ENCODE data around the gene USP22.
"Not testable (repeated sequence)": the region's sequence is repeated elsewhere in the genome, so short reads cannot be mapped to it uniquely, and the experiment has no call there.

Gene USP22

DNA sequence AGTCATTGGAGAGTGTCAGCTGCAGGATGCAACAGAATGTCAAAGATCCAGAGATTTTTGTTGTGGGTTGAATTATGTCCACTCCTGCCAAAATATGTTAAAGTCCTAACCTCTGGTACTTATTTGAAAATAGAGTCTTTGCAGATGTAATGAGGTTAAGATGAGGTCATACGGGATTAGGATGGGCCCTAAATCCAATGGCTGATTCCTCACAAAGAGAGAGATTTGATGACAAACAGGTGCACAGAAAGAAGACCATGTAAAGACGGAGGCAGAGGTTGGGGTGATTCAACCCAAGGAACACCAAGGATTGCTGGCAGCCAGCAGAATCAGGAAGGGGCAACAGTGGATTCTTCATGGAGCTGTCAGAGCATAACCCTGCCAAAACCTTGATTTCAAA lies 34.5 kb upstream of the USP22 start:
- Histone ChIP-seq H3K27ac (ENCODE audit: low read depth, low read length) (no peak overlapping the region), H3K9me3 (ENCODE audit: control insufficient read depth in 5 of 5, low read length in 5 of 5) (no peaks in the 10 kb centered on the region), H3K9ac (ENCODE audit: low read length in 5 of 5) (no peak overlapping the region), H3K36me3 (ENCODE audit: control insufficient read depth in 5 of 5, insufficient read depth in 5 of 5, low read length in 5 of 5) (no peaks in the 10 kb centered on the region), H3K4me1 (ENCODE audit: control insufficient read depth in 5 of 5, insufficient read depth in 5 of 5, low read length in 5 of 5) (no peaks in the 10 kb centered on the region), H3K4me3 (ENCODE audit: low read depth in 1 of 5, low read length in 5 of 5) (no peak overlapping the region), H3K27me3 (ENCODE audit: control insufficient read depth in 5 of 5, insufficient read depth in 4 of 5, low read length in 5 of 5) (peaks cover 0 to 3% (median 0%) of the 10 kb centered on the region in 5 donors)

DNA sequence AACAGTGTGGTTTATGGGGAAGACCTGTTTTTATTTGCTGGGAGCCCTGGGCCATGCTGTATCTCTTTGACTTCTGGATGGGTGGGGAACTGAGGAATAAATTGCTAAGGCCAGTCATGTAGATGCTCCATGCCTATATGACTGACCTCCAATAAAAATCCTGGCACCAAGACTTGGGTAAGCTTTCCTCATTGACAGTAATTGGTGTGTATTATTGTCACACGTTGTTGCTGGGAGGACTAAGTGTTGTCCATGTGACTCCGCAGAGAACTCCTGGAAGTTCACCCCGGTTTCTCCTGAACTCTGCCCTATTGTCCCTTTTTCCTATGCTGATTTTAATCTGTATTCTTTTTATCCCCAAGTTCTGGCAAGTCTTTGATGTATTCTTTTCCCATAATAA lies 33.4 kb upstream of the USP22 start:
- no peak overlapping the region for H3K9ac ChIP-seq (ENCODE audit: low read length in 5 of 5)

DNA sequence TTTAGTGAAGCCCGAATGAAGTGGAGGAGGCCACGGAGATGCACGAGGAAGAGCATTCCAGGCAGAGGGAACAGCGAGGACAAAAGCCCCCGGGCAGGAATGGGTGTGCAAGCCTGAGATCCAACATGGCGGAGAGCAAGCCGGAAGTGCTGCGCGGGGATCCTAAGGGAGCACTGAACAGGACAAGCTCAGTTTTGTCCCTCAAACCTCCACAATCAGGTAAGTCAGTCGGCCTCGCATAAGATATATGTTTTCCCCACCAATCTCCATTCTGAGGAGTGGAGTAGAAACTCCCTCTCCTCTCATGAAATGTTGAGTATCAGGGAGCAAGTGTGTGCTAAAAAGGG lies 32.9 kb upstream of the USP22 start:
- H3K27ac ChIP-seq (ENCODE audit: low read depth, low read length) = no peak overlapping the region
- H3K4me1 ChIP-seq (ENCODE audit: control insufficient read depth in 5 of 5, insufficient read depth in 5 of 5, low read length in 5 of 5) = no peaks in the 10 kb centered on the region
- H3K9ac ChIP-seq (ENCODE audit: low read length in 5 of 5) = no peak overlapping the region
- H3K4me3 ChIP-seq (ENCODE audit: low read depth in 1 of 5, low read length in 5 of 5) = no peak overlapping the region
- no peaks in the 10 kb centered on the region for H3K9me3 ChIP-seq (ENCODE audit: control insufficient read depth in 5 of 5, low read length in 5 of 5)
- no peaks in the 10 kb centered on the region for H3K36me3 ChIP-seq (ENCODE audit: control insufficient read depth in 5 of 5, insufficient read depth in 5 of 5, low read length in 5 of 5)
- H3K27me3 ChIP-seq (ENCODE audit: control insufficient read depth in 5 of 5, insufficient read depth in 4 of 5, low read length in 5 of 5) = peaks cover 0 to 3% (median 0%) of the 10 kb centered on the region in 5 donors

More for the DNA sequence above, 33.4 kb upstream of the USP22 start:
- H3K27ac ChIP-seq (ENCODE audit: low read depth, low read length) = no peak overlapping the region
- H3K4me1 ChIP-seq (ENCODE audit: control insufficient read depth in 5 of 5, insufficient read depth in 5 of 5, low read length in 5 of 5) = no peaks in the 10 kb centered on the region
- no peak overlapping the region for H3K4me3 ChIP-seq (ENCODE audit: low read depth in 1 of 5, low read length in 5 of 5)
- H3K9me3 ChIP-seq (ENCODE audit: control insufficient read depth in 5 of 5, low read length in 5 of 5) = no peaks in the 10 kb centered on the region
- H3K36me3 ChIP-seq (ENCODE audit: control insufficient read depth in 5 of 5, insufficient read depth in 5 of 5, low read length in 5 of 5) = no peaks in the 10 kb centered on the region
- H3K27me3 ChIP-seq (ENCODE audit: control insufficient read depth in 5 of 5, insufficient read depth in 4 of 5, low read length in 5 of 5) = peaks cover 0 to 3% (median 0%) of the 10 kb centered on the region in 5 donors

DNA sequence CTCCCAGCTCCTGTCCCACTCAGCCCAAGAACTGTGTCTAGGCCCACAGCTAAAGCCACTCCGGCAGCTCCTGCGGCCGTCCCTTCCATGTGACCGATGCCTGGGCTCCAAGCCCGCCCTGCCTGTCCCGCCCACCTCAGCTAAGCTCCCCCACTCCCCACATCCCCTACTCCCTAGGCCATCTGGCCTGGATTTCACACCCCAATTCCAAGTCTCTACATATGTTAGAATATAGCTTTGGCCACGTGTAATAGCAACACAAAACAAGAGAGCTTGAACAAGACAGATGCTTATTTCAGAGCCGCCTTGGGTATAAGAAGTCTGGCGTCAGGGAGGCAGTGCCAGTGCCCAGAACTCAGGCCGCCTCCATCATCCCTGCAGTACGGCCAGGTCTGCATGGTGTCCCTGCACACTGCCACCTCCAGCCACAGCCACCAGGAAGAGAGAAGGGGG lies 30.0 kb upstream of the USP22 start:
- H3K9ac ChIP-seq (ENCODE audit: low read length in 5 of 5) = no peak overlapping the region
- no peak overlapping the region for H3K27ac ChIP-seq (ENCODE audit: low read depth, low read length)
- H3K36me3 ChIP-seq (ENCODE audit: control insufficient read depth in 5 of 5, insufficient read depth in 5 of 5, low read length in 5 of 5) = no peaks in the 10 kb centered on the region
- no peaks in the 10 kb centered on the region for H3K4me1 ChIP-seq (ENCODE audit: control insufficient read depth in 5 of 5, insufficient read depth in 5 of 5, low read length in 5 of 5)
- H3K27me3 ChIP-seq (ENCODE audit: control insufficient read depth in 5 of 5, insufficient read depth in 4 of 5, low read length in 5 of 5) = peaks cover 0 to 3% (median 0%) of the 10 kb centered on the region in 5 donors
- no peak overlapping the region for H3K4me3 ChIP-seq (ENCODE audit: low read depth in 1 of 5, low read length in 5 of 5)
- no peaks in the 10 kb centered on the region for H3K9me3 ChIP-seq (ENCODE audit: control insufficient read depth in 5 of 5, low read length in 5 of 5)

DNA sequence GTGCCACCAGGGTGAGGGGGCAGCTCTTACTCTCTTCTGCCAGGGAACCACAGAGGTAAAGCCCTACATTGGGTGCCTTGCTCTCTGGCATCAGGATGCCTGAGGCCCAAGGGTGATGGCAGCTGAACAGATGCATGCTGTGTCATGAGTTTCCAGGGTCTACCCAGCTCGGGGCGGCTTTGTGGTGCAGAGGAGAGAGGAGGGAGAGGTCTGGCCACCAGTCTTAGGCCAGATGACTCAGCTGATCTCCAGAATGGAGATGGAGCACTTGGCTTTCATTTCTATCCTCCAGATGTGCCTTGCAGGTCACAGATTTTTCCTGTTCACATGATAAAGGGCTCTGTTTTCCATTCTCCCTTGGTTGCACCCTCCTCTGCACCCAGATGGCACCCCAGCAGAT lies 23.6 kb upstream of the USP22 start:
- no peak overlapping the region for H3K4me3 ChIP-seq (ENCODE audit: low read depth in 1 of 5, low read length in 5 of 5)
- no peak overlapping the region for H3K9ac ChIP-seq (ENCODE audit: low read length in 5 of 5)
- H3K36me3 ChIP-seq (ENCODE audit: control insufficient read depth in 5 of 5, insufficient read depth in 5 of 5, low read length in 5 of 5) = no peaks in the 10 kb centered on the region
- no peaks in the 10 kb centered on the region for H3K9me3 ChIP-seq (ENCODE audit: control insufficient read depth in 5 of 5, low read length in 5 of 5)
- peaks cover 0 to 2% (median 0%) of the 10 kb centered on the region in 5 donors for H3K27me3 ChIP-seq (ENCODE audit: control insufficient read depth in 5 of 5, insufficient read depth in 4 of 5, low read length in 5 of 5)
- H3K27ac ChIP-seq (ENCODE audit: low read depth, low read length) = no peak overlapping the region
- no peaks in the 10 kb centered on the region for H3K4me1 ChIP-seq (ENCODE audit: control insufficient read depth in 5 of 5, insufficient read depth in 5 of 5, low read length in 5 of 5)

DNA sequence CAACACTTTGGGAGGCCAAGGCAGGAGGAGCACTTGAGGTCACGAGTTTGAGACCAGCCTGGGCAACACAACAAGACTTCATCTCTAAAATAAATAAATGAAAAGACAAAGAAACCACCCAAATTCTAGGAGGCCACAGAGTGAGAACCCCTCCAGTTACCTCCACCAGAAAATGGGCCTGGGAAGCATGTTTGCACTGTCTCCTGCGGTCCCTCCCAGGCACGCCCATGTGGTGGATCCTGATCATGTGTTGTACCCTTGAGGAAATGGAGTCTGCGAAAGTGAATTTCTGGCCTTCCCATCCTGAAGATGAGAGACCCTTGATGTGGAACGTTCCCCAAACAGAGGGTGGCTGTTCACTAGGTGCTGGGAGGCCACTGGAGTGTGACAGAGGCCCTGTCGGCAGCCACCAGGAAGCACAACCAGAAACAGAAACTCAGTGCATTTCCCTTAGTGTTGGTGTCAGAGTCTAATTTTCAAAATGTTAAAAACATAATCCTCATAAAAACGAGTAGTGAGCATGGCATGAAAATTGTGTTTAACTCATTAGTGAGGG lies 19.2 kb upstream of the USP22 start:
- H3K36me3 ChIP-seq (ENCODE audit: control insufficient read depth in 5 of 5, insufficient read depth in 5 of 5, low read length in 5 of 5) = no peaks in the 10 kb centered on the region

DNA sequence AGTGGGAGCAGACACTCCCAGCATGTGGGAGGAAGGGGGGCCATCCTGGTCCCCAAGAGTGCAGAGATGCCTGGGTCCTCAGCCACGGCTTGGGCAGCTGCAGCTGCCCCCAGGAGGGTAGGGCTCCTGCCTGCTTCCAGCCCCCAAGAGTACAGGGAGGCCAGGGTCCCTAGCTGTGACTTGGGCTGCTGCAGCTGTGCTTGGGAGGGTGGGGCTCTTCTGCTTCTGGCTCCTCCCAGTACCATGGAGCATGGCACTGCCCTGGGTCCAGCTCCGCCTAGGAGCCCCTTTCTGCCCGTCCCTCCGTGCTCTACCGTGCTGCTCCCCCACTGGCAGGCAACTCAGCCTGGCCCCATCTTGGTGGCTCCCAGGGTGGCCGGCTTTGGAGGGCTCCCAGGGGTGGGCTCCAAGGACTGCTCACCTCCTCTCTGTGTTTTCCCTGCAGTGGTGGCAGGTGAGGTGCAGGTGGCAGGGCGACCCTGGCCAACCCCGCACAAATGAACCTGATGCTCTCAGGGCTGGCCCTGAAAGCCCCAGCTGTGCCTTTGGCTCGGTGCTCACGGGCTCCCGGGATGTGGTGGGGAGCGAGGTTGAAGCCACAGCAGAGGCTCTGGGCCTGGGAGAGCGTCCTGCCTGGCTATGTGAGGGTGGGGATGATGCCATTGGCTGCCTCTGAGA lies 18.5 kb upstream of the USP22 start:
- no peaks in the 10 kb centered on the region for H3K4me1 ChIP-seq (ENCODE audit: control insufficient read depth in 5 of 5, insufficient read depth in 5 of 5, low read length in 5 of 5)
- no peak overlapping the region for H3K9ac ChIP-seq (ENCODE audit: low read length in 5 of 5)
- H3K4me3 ChIP-seq (ENCODE audit: low read depth in 1 of 5, low read length in 5 of 5) = no peak overlapping the region
- H3K27ac ChIP-seq (ENCODE audit: low read depth, low read length) = no peak overlapping the region
- H3K36me3 ChIP-seq (ENCODE audit: control insufficient read depth in 5 of 5, insufficient read depth in 5 of 5, low read length in 5 of 5) = no peaks in the 10 kb centered on the region
- H3K27me3 ChIP-seq (ENCODE audit: control insufficient read depth in 5 of 5, insufficient read depth in 4 of 5, low read length in 5 of 5) = peaks cover 0 to 5% (median 0%) of the 10 kb centered on the region in 5 donors
- no peaks in the 10 kb centered on the region for H3K9me3 ChIP-seq (ENCODE audit: control insufficient read depth in 5 of 5, low read length in 5 of 5)

More for the DNA sequence above, 19.2 kb upstream of the USP22 start:
- Histone ChIP-seq H3K27ac (ENCODE audit: low read depth, low read length) (no peak overlapping the region), H3K4me3 (ENCODE audit: low read depth in 1 of 5, low read length in 5 of 5) (no peak overlapping the region), H3K27me3 (ENCODE audit: control insufficient read depth in 5 of 5, insufficient read depth in 4 of 5, low read length in 5 of 5) (peaks cover 0 to 5% (median 0%) of the 10 kb centered on the region in 5 donors), H3K4me1 (ENCODE audit: control insufficient read depth in 5 of 5, insufficient read depth in 5 of 5, low read length in 5 of 5) (no peaks in the 10 kb centered on the region), H3K9me3 (ENCODE audit: control insufficient read depth in 5 of 5, low read length in 5 of 5) (no peaks in the 10 kb centered on the region), H3K9ac (ENCODE audit: low read length in 5 of 5) (no peak overlapping the region)

DNA sequence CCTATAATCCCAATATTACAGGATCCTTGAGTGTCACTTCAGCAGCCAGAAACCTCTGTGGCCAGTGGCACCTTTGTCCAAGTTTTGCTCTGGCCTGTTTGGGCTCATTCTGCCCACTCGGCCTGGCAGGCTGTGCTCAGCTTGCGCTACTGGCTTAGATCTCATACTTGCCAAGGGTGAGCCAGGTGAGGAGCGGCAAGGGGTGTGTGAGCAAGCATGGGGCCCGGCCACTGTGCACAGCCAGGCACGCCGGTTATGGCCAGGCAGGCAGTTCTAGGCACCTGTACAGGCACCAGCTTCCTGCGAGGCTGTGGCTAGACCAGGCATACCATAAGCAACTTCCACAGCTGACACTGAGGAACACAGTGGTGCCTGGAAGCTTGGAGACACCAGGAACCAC lies 16.9 kb upstream of the USP22 start:
- H3K9ac ChIP-seq (ENCODE audit: low read length in 5 of 5) = no peak overlapping the region
- H3K4me3 ChIP-seq (ENCODE audit: low read depth in 1 of 5, low read length in 5 of 5) = no peak overlapping the region
- H3K4me1 ChIP-seq (ENCODE audit: control insufficient read depth in 5 of 5, insufficient read depth in 5 of 5, low read length in 5 of 5) = no peaks in the 10 kb centered on the region
- no peak overlapping the region for H3K27ac ChIP-seq (ENCODE audit: low read depth, low read length)
- H3K27me3 ChIP-seq (ENCODE audit: control insufficient read depth in 5 of 5, insufficient read depth in 4 of 5, low read length in 5 of 5) = peaks cover 0 to 5% (median 0%) of the 10 kb centered on the region in 5 donors
- no peaks in the 10 kb centered on the region for H3K9me3 ChIP-seq (ENCODE audit: control insufficient read depth in 5 of 5, low read length in 5 of 5)
- H3K36me3 ChIP-seq (ENCODE audit: control insufficient read depth in 5 of 5, insufficient read depth in 5 of 5, low read length in 5 of 5) = no peaks in the 10 kb centered on the region

DNA sequence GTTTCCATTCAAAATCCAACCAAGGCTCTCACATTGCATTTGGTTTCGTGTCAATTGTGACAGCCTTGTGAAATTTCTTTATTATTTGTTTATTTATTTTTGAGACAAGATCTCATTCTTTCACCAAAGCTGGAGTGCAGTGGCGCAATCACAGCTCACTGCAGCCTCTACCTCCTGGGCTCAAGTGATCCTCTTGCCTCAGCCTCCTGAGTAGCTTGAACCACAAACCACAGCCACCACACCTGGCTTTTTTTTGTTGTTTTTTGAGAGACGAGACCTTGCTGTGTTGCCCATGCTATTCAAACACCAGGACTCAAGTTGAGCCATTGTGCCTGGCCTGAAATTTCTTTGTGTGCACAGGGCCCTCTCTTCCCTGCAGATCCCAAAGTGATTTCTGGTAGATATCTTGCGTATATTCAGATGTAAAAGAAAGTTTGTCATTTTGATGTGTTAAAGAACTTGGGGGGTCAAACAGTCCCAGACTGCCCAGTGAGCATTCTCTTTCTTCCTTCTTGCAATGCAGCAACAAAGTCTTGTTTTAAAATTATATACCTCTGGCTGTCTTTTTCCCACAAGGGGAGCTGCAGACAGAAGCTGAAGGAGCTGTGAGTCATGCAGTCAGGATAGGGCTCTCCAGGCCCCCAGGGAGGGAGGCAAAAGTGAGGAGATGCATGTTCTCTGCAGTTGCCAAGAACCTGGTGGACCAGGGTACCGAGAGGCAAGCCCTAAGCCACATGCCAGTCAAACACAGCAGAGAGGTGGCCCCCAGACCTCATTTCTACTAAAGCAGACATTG lies 15.5 kb upstream of the USP22 start:
- H3K27me3 ChIP-seq (ENCODE audit: control insufficient read depth in 5 of 5, insufficient read depth in 4 of 5, low read length in 5 of 5) = peaks cover 0 to 5% (median 0%) of the 10 kb centered on the region in 5 donors
- H3K9ac ChIP-seq (ENCODE audit: low read length in 5 of 5) = no peak overlapping the region
- no peak overlapping the region for H3K27ac ChIP-seq (ENCODE audit: low read depth, low read length)
- no peak overlapping the region for H3K4me3 ChIP-seq (ENCODE audit: low read depth in 1 of 5, low read length in 5 of 5)
- H3K9me3 ChIP-seq (ENCODE audit: control insufficient read depth in 5 of 5, low read length in 5 of 5) = no peaks in the 10 kb centered on the region
- no peaks in the 10 kb centered on the region for H3K36me3 ChIP-seq (ENCODE audit: control insufficient read depth in 5 of 5, insufficient read depth in 5 of 5, low read length in 5 of 5)
- no peaks in the 10 kb centered on the region for H3K4me1 ChIP-seq (ENCODE audit: control insufficient read depth in 5 of 5, insufficient read depth in 5 of 5, low read length in 5 of 5)

DNA sequence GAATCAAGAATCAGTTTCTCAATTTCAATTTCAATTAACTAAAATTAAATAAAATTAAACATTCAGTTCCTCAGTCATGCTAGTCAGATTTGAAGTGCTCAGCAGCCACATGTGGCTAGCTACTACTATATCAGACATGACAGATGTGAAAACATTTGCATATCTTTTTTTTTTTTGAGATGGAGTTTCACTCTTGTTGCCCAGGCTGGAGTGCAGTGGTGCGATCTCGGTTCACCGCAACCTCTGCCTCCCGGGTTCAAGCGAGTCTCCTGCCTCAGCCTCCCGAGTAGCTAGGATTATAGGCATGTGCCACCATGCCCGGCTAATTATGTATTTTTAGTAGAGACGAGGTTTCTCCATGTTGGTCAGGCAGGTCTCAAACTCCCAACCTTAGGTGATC lies 10.2 kb upstream of the USP22 start:
- not testable (repeated sequence) for H3K4me3 ChIP-seq (ENCODE audit: low read depth in 1 of 5, low read length in 5 of 5); H3K9ac ChIP-seq (ENCODE audit: low read length in 5 of 5); H3K27ac ChIP-seq (ENCODE audit: low read depth, low read length); H3K4me1 ChIP-seq (ENCODE audit: control insufficient read depth in 5 of 5, insufficient read depth in 5 of 5, low read length in 5 of 5); H3K27me3 ChIP-seq (ENCODE audit: control insufficient read depth in 5 of 5, insufficient read depth in 4 of 5, low read length in 5 of 5); H3K36me3 ChIP-seq (ENCODE audit: control insufficient read depth in 5 of 5, insufficient read depth in 5 of 5, low read length in 5 of 5); H3K9me3 ChIP-seq (ENCODE audit: control insufficient read depth in 5 of 5, low read length in 5 of 5)

Measured in subcutaneous abdominal adipose tissue (tissue), 5 donors.